ENCODE data around the gene DNAH17. TPM values are rescaled to one million over a fixed set of nuclear protein-coding genes. Genes with fewer than 3 reads are reported as not detected.

DNAH17 gene
- total and polyA plus RNA-seq, 2 donors (not counting 3 experiments of a cell fraction or from before 2014, with no cell fraction given), result not detected

DNA sequence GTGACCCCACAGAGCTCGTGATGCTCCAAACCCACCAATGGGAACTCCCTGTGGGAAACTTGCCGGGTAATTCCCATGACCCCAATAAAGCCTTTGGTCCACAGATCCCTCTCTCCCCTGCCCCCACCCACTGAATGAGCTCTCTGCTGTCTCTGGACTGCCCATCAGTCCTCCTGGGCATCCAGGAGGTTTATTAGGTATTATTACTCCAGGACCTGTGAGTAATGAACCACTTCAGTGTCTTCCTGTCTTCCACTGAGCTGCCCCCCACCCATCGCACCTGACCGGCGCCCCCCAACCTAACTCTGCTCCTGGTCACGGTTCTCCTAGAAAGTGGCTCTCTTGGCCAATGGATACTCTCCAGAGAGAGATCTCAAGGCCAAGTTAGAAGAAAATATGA, 28.7 kb upstream of the DNAH17 start:
- Histone ChIP-seq H3K9ac (replicated peaks; ENCODE audit: extremely low read depth, insufficient read depth, low read length) (no peak overlapping the region), H3K27ac (ENCODE audit: insufficient read depth, low read depth, low read length) (no peak overlapping the region), H3K79me2 (ENCODE audit: control insufficient read depth, insufficient read depth, low read length) (no peaks in the 10 kb centered on the region), H4K20me1 (replicated peaks; ENCODE audit: control insufficient read depth, extremely low read depth, insufficient read depth, low read length) (no peaks in the 10 kb centered on the region), H3K4me1 (ENCODE audit: control insufficient read depth, extremely low read depth, insufficient read depth, low read length) (no peaks in the 10 kb centered on the region), H3K4me2 (ENCODE audit: insufficient read depth, low read length) (no peak overlapping the region), H3K4me3 (replicated peaks in 1 of 3; ENCODE audit: insufficient read depth in 1 of 3, low read depth in 1 of 3, low read length in 3 of 3) (no peak overlapping the region), H3K9me3 (replicated peaks; ENCODE audit: control insufficient read depth, insufficient read depth, low read length) (no peaks in the 10 kb centered on the region), H3K9me1 (replicated peaks; ENCODE audit: control insufficient read depth, extremely low read depth, insufficient read depth, low read length) (no peaks in the 10 kb centered on the region), H3K36me3 (ENCODE audit: control insufficient read depth in 2 of 2, extremely low read depth in 1 of 2, insufficient read depth in 2 of 2, low read length in 2 of 2) (no peaks in the 10 kb centered on the region), H3K27me3 (ENCODE audit: control insufficient read depth in 2 of 2, insufficient read depth in 2 of 2, low read length in 2 of 2) (peaks cover 4% of the 10 kb centered on the region in 2 experiments), H2AFZ (ENCODE audit: low read depth, low read length) (no peak overlapping the region)
- TF ChIP-seq POLR2AphosphoS5 (IDR thresholded peaks at IDR 0.05; ENCODE audit: insufficient read depth, low read depth, low read length) (no peak), EZH2 (IDR thresholded peaks at IDR 0.05; ENCODE audit: borderline replicate concordance, low read depth, low read length, severe bottlenecking) (no peak), MYC (IDR thresholded peaks at IDR 0.05; ENCODE audit: low read depth, low read length) (no peak), POLR2A (IDR thresholded peaks at IDR 0.05; ENCODE audit: low read depth, low read length) (no peak), FOS (IDR thresholded peaks at IDR 0.05; ENCODE audit: borderline replicate concordance, insufficient read depth, low read length) (no peak), JUN (IDR thresholded peaks at IDR 0.05; ENCODE audit: borderline replicate concordance, insufficient read depth, insufficient read length, low read depth) (no peak), GATA2 (IDR thresholded peaks at IDR 0.05; ENCODE audit: insufficient read depth, insufficient read length, low read depth, low read length) (no peak)
- TF ChIP-seq, protein P1, sequence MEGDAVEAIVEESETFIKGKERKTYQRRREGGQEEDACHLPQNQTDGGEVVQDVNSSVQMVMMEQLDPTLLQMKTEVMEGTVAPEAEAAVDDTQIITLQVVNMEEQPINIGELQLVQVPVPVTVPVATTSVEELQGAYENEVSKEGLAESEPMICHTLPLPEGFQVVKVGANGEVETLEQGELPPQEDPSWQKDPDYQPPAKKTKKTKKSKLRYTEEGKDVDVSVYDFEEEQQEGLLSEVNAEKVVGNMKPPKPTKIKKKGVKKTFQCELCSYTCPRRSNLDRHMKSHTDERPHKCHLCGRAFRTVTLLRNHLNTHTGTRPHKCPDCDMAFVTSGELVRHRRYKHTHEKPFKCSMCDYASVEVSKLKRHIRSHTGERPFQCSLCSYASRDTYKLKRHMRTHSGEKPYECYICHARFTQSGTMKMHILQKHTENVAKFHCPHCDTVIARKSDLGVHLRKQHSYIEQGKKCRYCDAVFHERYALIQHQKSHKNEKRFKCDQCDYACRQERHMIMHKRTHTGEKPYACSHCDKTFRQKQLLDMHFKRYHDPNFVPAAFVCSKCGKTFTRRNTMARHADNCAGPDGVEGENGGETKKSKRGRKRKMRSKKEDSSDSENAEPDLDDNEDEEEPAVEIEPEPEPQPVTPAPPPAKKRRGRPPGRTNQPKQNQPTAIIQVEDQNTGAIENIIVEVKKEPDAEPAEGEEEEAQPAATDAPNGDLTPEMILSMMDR (IDR thresholded peaks at IDR 0.05; ENCODE audit: extremely low read depth in 1 of 2, insufficient read depth in 1 of 2, low read depth in 1 of 2, low read length in 2 of 2), result no peak
- TF ChIP-seq, protein P2, sequence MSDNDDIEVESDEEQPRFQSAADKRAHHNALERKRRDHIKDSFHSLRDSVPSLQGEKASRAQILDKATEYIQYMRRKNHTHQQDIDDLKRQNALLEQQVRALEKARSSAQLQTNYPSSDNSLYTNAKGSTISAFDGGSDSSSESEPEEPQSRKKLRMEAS (IDR thresholded peaks at IDR 0.05; ENCODE audit: insufficient read depth, insufficient read length), result no peak
- FAIRE-seq, result no peak
- BruUV-seq (replicated peaks), result no TSS peak
- intact Hi-C loops (cut with micrococcal nuclease), result loop anchor here (5.0 kb wide), 1 partner anchor 109 kb away; no protein-coding TSS in a partner anchor
- ChIA-PET CTCF (interaction anchor here (1.1 to 3.9 kb wide), 5 partner anchors 12 to 111 kb away, joined by 3 to 27 read pairs (median 5); no protein-coding TSS in a partner anchor), POLR2A (no interaction called here)
- dilution Hi-C loops (cut with MboI; ENCODE audit: extremely low pct_ligation_motif_present, low sequenced_read_pairs), result no loop called here
- DNase-seq (ENCODE audit: low read depth, low spot score), result no peak

Data from endothelial cell of umbilical vein (primary cell).